ENCODE results near the gene NEK1.

DNA sequence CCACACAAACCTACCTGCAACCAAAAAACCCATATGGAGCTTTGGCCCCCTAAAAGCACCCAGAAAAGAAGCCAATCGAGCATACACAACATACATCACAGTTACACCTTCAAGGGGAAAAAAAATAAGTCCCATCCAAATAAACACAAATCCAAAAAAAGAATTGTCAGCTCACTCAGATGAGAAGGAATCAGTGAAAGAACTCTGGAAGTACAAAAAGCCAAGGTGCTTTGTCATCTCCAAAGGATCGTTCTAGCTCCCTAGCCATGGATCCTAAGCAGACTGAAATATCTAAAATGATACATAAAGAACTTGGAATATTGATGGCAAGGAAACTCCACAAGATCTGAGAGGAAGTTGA lies 119.2 kb downstream of the NEK1 start:
- TF ChIP-seq, protein P1, sequence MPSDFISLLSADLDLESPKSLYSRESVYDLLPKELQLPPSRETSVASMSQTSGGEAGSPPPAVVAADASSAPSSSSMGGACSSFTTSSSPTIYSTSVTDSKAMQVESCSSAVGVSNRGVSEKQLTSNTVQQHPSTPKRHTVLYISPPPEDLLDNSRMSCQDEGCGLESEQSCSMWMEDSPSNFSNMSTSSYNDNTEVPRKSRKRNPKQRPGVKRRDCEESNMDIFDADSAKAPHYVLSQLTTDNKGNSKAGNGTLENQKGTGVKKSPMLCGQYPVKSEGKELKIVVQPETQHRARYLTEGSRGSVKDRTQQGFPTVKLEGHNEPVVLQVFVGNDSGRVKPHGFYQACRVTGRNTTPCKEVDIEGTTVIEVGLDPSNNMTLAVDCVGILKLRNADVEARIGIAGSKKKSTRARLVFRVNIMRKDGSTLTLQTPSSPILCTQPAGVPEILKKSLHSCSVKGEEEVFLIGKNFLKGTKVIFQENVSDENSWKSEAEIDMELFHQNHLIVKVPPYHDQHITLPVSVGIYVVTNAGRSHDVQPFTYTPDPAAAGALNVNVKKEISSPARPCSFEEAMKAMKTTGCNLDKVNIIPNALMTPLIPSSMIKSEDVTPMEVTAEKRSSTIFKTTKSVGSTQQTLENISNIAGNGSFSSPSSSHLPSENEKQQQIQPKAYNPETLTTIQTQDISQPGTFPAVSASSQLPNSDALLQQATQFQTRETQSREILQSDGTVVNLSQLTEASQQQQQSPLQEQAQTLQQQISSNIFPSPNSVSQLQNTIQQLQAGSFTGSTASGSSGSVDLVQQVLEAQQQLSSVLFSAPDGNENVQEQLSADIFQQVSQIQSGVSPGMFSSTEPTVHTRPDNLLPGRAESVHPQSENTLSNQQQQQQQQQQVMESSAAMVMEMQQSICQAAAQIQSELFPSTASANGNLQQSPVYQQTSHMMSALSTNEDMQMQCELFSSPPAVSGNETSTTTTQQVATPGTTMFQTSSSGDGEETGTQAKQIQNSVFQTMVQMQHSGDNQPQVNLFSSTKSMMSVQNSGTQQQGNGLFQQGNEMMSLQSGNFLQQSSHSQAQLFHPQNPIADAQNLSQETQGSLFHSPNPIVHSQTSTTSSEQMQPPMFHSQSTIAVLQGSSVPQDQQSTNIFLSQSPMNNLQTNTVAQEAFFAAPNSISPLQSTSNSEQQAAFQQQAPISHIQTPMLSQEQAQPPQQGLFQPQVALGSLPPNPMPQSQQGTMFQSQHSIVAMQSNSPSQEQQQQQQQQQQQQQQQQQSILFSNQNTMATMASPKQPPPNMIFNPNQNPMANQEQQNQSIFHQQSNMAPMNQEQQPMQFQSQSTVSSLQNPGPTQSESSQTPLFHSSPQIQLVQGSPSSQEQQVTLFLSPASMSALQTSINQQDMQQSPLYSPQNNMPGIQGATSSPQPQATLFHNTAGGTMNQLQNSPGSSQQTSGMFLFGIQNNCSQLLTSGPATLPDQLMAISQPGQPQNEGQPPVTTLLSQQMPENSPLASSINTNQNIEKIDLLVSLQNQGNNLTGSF (CRISPR knock-in tag; IDR thresholded peaks at IDR 0.05): no peak
- TF ChIP-seq ZSCAN22 (CRISPR knock-in tag; IDR thresholded peaks at IDR 0.05) (no peak), ZFX (CRISPR knock-in tag; IDR thresholded peaks at IDR 0.05; ENCODE audit: low read depth) (no peak), ZNF274 (CRISPR knock-in tag; IDR thresholded peaks at IDR 0.05) (no peak), MYNN (CRISPR knock-in tag; IDR thresholded peaks at IDR 0.05; ENCODE audit: low read depth) (no peak), ZNF530 (CRISPR knock-in tag; IDR thresholded peaks at IDR 0.05; ENCODE audit: low read depth) (no peak), PLSCR1 (CRISPR knock-in tag; IDR thresholded peaks at IDR 0.05; ENCODE audit: borderline replicate concordance) (no peak), ELF1 (CRISPR knock-in tag; IDR thresholded peaks at IDR 0.05) (no peak)
- TF ChIP-seq, protein P2, sequence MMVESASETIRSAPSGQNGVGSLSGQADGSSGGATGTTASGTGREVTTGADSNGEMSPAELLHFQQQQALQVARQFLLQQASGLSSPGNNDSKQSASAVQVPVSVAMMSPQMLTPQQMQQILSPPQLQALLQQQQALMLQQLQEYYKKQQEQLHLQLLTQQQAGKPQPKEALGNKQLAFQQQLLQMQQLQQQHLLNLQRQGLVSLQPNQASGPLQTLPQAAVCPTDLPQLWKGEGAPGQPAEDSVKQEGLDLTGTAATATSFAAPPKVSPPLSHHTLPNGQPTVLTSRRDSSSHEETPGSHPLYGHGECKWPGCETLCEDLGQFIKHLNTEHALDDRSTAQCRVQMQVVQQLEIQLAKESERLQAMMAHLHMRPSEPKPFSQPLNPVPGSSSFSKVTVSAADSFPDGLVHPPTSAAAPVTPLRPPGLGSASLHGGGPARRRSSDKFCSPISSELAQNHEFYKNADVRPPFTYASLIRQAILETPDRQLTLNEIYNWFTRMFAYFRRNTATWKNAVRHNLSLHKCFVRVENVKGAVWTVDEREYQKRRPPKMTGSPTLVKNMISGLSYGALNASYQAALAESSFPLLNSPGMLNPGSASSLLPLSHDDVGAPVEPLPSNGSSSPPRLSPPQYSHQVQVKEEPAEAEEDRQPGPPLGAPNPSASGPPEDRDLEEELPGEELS (CRISPR knock-in tag; IDR thresholded peaks at IDR 0.05): no peak

Data from HepG2 (cell line).